SHP77 (cell line): Measurements from ENCODE around the gene GREB1L.
"Not testable (repeated sequence)": the region's sequence is repeated elsewhere in the genome, so short reads cannot be mapped to it uniquely, and the experiment has no call there.

Experiments
- DNase-seq, 2 experiments: peaks; one replicate each; lab custom pipeline; 2025; lab: John Stamatoyannopoulos, UW

The GREB1L gene

DNA sequence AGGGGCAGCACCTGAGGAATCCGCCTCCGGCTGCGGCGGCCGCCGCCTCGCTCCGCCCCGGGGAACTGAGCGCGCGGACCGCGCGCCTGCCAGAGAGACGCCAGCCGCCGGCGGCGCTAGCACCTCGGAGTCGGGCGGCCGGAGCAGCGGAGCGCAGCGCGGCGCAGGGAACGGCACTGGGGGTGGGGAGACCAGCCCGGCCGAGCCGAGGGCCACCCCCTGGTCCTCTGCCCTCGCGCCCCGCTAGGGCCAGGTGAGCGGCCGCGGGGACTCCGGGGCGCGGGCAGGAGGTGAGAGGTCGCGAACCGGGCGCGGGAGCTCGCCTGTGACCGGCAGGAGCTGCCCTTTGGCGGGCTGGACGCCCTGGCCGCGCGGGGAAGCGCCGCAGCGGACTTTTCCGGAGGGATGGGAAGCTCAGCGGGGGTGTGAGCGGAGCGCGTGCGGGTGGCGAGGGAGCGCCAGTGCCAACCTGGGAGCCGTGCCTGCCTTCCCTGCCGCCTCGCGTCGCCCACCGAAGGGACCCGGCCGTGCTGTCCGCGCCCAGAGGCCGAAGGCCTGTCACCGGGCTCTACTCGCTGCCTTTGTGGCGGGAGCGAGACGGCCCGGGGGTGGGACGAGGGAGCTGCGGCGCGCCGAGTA, at the start of gene GREB1L:
Gene GREB1L, plus strand, starts transcription at position 92 of the 639 bp plus-strand sequence. CDS start 141,287 bp downstream, outside the sequence.
- DNase-seq = no peak

DNA sequence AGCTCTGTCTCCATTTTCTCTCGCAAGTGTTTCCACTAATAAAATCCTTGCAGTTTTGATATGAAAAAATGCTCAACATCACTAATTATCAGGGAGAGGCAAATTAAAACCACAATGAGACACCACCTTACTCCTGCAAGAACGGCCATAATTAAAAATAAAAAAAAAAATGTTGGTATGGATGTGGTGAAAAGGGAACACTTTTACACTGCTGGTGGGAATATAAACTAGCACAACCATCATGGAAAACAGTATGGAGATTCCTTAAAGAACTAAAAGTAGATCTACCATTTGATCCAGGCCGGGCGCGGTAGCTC, 49.8 kb upstream of the GREB1L start:
- DNase-seq = no peak

GRCh38 chr18:21194871-21195771, 46.9 kb upstream of the GREB1L start:
- peak; percentile 4 to 28 for DNase-seq

GRCh38 chr18:21196426-21196825, 45.6 kb upstream of the GREB1L start:
- no peak for DNase-seq

GRCh38 chr18:21203126-21203525, 38.9 kb upstream of the GREB1L start:
- no peak for DNase-seq

DNA sequence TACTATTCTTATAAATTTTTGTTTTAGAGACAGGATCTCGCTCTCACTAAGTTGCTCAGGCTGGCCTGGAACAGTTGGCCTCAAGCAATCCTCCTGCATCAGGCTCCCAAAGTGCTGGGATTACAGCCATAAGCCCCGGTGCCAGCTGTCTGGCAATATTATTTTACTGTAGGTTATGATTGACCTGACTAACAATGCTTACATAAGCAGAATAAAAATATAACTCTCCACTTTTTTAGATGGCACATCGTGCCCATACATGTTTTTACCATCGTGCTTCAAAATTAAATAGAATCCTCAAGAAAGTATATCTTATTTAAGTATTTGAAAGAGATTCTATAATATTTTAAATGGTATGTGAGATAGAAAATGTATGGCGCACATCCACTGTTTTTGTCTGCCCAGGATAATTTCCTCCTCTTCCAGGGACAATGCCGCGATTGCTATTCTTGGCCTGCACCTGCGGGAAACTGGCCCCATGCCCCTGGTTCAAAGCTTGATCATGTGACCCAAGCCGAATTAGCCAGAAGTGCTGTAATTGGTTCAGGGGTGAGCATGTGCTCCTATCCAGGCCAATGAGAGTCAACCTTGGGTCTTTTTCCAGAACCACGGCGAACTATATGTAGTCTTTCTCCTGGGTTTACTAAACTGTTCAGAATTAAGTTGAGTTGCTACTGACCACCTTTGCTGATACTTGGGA, 38.3 kb upstream of the GREB1L start:
- DNase-seq = peak; percentile 9 to 18

DNA sequence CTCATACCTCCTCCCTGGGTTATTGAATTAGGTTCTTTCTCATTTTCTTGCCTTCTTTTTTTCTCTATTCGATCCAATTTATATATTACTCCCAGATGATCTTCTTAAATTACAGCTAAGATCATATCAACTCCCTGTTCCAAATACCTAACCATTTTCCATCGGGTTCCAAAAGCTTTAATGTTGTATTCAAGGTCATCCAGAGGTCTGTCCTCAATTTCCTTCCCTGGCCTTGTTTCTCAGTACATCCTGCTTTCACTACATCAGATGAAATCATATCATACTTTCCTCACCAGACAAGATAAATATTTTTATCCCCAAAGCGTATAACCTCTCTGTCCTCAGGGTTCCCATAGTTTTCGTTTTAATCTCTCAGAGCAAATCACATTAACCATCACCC, 36.3 kb upstream of the GREB1L start:
- no peak for DNase-seq

- DNase-seq = no peak
Observed at GRCh38 chr18:21210278-21210677, 31.8 kb upstream of the GREB1L start.

GRCh38 chr18:21210784-21211183, 31.2 kb upstream of the GREB1L start:
- DNase-seq = no peak

DNA sequence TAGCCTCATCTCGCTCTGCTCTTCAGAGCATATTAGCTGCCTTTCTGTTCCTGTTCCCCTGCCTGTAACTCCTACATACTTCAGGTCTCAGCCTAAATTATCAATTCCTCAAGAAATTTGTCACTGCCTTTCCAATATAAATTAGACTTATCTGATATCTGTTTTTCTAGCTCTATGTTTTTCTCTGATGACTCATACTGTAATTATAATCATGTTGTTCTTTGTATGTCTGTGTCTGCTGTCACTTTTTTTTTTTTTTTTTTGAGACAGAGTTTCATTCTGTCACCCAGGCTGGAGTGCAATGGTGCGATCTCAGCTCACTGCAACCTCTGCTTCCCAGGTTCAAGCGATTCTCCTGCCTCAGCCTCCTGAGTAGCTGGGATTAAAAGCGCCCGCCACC, 27.6 kb upstream of the GREB1L start:
- not testable (repeated sequence) for DNase-seq

DNA sequence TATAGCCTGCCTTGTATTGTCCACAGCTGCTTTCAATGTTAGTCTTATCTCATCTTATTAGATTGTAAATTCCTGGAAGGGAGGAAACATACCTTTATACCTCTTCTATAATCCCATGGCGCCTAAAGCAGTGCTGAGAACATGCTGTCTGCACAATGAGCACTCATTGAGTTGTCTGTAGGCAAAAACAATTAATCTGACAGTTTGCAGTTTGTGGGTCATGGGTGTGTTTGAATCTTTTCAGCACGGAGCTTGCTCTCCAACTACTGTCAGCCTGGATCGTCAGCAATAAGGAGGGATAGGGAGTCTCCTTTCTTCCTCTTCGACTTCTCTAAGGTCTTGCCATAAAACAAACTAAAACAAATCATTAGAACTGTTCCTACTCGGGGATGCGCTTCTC, 26.5 kb upstream of the GREB1L start:
- DNase-seq = no peak

- DNase-seq = no peak
Observed at GRCh38 chr18:21218862-21219261, 23.2 kb upstream of the GREB1L start.

DNA sequence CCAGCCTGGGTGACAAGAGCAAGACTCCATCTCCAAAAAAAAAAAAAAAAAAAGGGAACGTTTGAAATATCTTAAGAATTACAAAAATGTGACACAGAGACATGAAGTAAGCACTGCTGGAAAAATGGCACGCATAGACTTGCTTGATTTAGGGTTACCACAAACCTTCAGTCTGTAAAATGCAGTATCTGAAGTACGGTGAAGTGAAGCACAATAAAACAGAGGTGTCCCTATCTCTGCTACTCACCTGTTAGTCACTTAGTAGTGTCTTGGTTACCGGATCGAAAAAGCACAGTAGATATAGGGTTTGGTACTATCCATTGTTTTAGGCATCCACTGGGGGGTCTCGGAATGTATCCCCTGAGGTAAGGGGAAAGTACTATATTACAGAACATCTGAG, 11.6 kb upstream of the GREB1L start:
- no peak for DNase-seq

DNA sequence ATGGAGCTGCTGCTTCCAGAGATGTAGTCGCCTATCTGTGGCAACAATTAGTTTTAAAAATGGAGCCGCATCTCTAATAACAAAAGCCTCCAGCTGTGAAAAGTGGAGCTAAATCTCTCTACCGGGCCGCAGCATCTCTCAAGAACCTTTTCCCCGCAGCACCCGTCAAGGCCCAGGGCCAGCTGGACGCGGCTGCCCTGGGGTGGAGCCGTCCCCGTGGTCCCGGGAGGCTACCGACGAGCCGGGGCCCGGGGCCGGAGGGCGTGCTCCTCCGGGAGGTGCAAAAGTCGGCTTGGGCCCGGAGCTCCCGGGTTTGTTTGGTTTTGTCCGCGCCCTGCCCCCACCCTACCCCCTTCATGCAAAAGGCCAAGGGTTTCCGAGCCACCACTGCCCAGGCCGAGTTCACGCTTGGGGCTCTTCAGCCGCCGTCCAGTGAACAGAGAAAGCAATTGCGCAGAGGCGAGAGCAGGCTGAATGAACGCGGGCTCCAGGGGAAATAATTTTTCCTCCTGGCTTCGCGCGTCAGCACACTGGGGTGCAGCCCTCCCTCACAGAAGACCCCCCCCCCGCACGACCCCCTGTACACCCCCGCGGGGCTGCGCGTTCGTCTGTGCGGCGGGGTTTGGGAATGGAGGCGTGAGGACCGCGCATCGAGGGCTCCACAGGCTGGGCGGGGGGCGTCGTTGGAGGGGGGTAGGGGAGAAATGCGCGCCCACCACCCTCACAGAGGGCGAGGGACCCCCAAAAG, 557 bp upstream of the GREB1L start:
- no peak for DNase-seq

- no peak for DNase-seq
Observed at GRCh38 chr18:21242780-21243401, 859 bp downstream of the GREB1L start.

- DNase-seq = no peak
Observed at GRCh38 chr18:21254576-21254975, 12.5 kb downstream of the GREB1L start.

DNA sequence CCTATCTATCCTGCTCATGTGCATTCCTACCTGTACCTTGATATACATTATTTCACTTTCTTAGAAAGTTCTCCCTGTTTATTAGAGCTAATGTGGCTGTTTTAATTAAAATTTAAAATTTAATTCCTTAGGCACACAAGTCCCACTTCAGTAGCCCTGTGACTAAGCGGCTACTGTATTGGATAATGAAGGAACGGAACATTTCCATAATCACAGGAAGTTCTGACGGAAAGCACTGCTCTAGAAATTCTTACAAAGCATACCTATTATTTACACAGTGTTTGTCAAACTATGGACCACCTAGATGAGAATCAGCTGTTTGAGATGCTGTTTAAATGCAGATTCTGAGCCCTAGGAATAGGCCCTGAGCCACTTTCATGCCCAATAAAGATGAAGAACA, 13.2 kb downstream of the GREB1L start:
- DNase-seq = no peak

GRCh38 chr18:21257386-21257785, 15.4 kb downstream of the GREB1L start:
- no peak for DNase-seq

- no peak for DNase-seq
Observed at GRCh38 chr18:21260621-21261020, 18.6 kb downstream of the GREB1L start.

DNA sequence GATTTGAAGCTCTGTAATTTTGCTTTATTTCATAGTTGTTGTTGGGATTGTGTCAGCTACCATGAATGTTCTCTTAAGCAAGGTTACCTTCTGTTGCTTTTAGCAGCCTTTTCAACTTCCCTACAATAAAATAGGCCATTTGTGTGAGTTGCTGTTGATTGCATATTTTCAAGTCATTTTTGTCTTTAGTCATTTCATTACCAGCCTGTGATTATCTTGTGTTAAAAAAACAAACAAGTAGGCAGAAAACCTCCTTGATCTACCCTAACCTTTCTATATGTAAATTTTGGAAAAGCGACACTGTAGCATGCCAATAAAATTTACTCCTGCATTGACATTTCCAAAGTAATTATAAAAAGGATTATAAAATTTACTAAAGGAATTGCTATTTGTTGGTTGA, 19.3 kb downstream of the GREB1L start:
- DNase-seq = no peak

DNA sequence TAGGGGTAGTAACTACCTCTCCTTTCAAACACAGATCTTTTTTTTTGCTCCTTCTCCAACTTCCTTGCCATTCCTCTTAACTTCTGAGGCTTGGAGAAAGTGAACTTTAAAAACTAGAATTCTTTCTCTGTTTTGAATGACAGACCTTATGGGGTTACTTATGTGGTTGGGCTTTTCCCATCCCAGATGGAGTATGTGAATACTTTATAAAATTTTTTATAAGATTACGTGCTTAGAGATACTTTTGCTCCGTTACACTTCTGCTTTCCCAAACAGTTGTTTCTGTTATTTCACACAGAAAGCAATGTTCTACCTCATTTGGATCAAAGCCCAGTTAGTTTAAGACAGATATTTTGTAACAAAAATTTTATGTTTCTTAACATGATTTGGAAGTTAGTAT, 20.2 kb downstream of the GREB1L start:
- DNase-seq = no peak

- no peak for DNase-seq
Observed at GRCh38 chr18:21262979-21263378, 20.9 kb downstream of the GREB1L start.
